HCT116 (cell line): Measurements from ENCODE around the gene NEU4. TPM values are rescaled to one million over a fixed set of nuclear protein-coding genes. Genes with fewer than 3 reads are reported as not detected.
A peak's percentile ranks its signal among the peaks of the same experiment; 100 is the strongest.

Experiments used
- ATAC-seq: fragments of 200-7000 bp; cut with Tn5 transposase; 2 replicates; pipeline ENCODE4 v1.9.1; 2020; ENCODE audit warnings: mild to moderate bottlenecking, moderate library complexity
- BruUV-seq: library from RNA; stranded (reverse); fragments of 400-500 nt; replicated peaks from 2 replicates; lab custom pipeline; 2021; lab: Mats Ljungman, UMichigan
- CTCF ChIA-PET: fragments of 300-600 bp; sonication (Branson Sonifier 250); formaldehyde crosslinking; loops from one replicate; lab custom pipeline; 2021; ENCODE audit warnings: antibody characterized with exemption; lab: Charles Lee
- POLR2A ChIA-PET: fragments of 300-600, 350-600 bp; sonication (Branson Sonifier 250); formaldehyde crosslinking; loops from one replicate; lab custom pipeline; 2021; ENCODE audit warnings: antibody characterized with exemption; lab: Charles Lee
- RAD21 ChIA-PET, 2 experiments: fragments of 300-600 bp; sonication (Branson Sonifier 250); formaldehyde crosslinking; loops; one replicate each; lab custom pipeline; 2023; ENCODE audit warnings: low total read pairs in 2 of 2; ENCODE audit not compliant: uncharacterized antibody in 2 of 2, unreplicated experiment in 2 of 2, low non-redundant PET in 1 of 2; lab: Charles Lee
- DNase-seq: peaks from one replicate; pipeline ENCODE4 v3.0.0-alpha.2; 2010; ENCODE audit warnings: low read depth, low spot score
- H2AFZ ChIP-seq: fragments of 200-600 bp; shearing (Covaris generic), sonication (generic); 2 replicates; pipeline ENCODE4 v1.6.1; 2017; ENCODE audit warnings: low read depth, mixed run types, mixed read lengths, antibody characterized with exemption, low read length; ENCODE audit not compliant: poor library complexity, severe bottlenecking
- H3K27ac ChIP-seq: 2 replicates; pipeline ENCODE4 v1.5.1; 2012; ENCODE audit warnings: low read depth, low read length
- H3K27me3 ChIP-seq: fragments of 200-600 bp; sonication (generic); 2 replicates; pipeline ENCODE4 v1.6.1; 2016; ENCODE audit warnings: mixed run types, low read length, mixed read lengths; ENCODE audit not compliant: insufficient read depth
- H3K36me3 ChIP-seq, 2 experiments: fragments of 200-500 bp in 1 of 2; fragments of 200-600 bp in 1 of 2; sonication (Bioruptor generic) in 1 of 2; sonication (generic) in 1 of 2; 2 replicates each; pipeline versions ENCODE4 v1.5.1 to v1.6.1; 2014 to 2016; ENCODE audit warnings: low read length in 2 of 2, inconsistent platforms in 1 of 2, mixed read lengths in 1 of 2, mixed run types in 1 of 2; ENCODE audit not compliant: insufficient read depth in 2 of 2, control insufficient read depth in 1 of 2
- H3K4me1 ChIP-seq, 2 experiments: fragments of 200-600 bp in 1 of 2; sonication (generic) in 1 of 2; 2 replicates each; pipeline versions ENCODE4 v1.5.1 to v1.6.1; 2012 to 2017; ENCODE audit warnings: low read length in 2 of 2, inconsistent platforms in 1 of 2, mild to moderate bottlenecking in 1 of 2, mixed read lengths in 1 of 2, mixed run types in 1 of 2, moderate library complexity in 1 of 2; ENCODE audit not compliant: insufficient read depth in 2 of 2, control insufficient read depth in 1 of 2
- H3K4me2 ChIP-seq: fragments of 200-600 bp; sonication (generic); 2 replicates; pipeline ENCODE4 v1.6.1; 2017; ENCODE audit warnings: mixed run types, low read length, mixed read lengths
- H3K4me3 ChIP-seq, 2 experiments: fragments of 200-600 bp in 1 of 2; sonication (generic) in 1 of 2; replicated peaks in 1 of 2; 2 replicates each; pipeline ENCODE4 v1.5.1; 2011 to 2016; ENCODE audit warnings: low read length in 2 of 2, control low read depth in 1 of 2, low read depth in 1 of 2, mild to moderate bottlenecking in 1 of 2, mixed read lengths in 1 of 2, mixed run types in 1 of 2
- H3K79me2 ChIP-seq: fragments of 200-600 bp; sonication (generic); 2 replicates; pipeline ENCODE4 v1.6.1; 2017; ENCODE audit warnings: mild to moderate bottlenecking, mixed run types, low read length, moderate library complexity, mixed read lengths; ENCODE audit not compliant: insufficient read depth
- H3K9ac ChIP-seq: fragments of 200-600 bp; sonication (generic); 2 replicates; pipeline ENCODE4 v1.6.1; 2016; ENCODE audit warnings: low read length, mixed read lengths
- H3K9me2 ChIP-seq: fragments of 200-600 bp; sonication (generic), shearing (Covaris generic); 2 replicates; pipeline ENCODE4 v1.6.1; 2017; ENCODE audit warnings: mixed run types, mild to moderate bottlenecking, moderate library complexity; ENCODE audit not compliant: insufficient read depth
- H3K9me3 ChIP-seq, 2 experiments: fragments of 200-500 bp in 1 of 2; fragments of 200-600 bp in 1 of 2; sonication (Bioruptor generic) in 1 of 2; sonication (generic) in 1 of 2; 2 replicates each; pipeline ENCODE4 v1.6.1; 2014 to 2017; ENCODE audit warnings: low read length in 2 of 2, mixed read lengths in 2 of 2, inconsistent platforms in 1 of 2, low read depth in 1 of 2, mild to moderate bottlenecking in 1 of 2, mixed run types in 1 of 2, moderate library complexity in 1 of 2; ENCODE audit not compliant: control insufficient read depth in 1 of 2, insufficient read depth in 1 of 2
- H4K20me1 ChIP-seq: fragments of 200-600 bp; sonication (generic), shearing (Covaris generic); 2 replicates; pipeline ENCODE4 v1.6.1; 2017; ENCODE audit warnings: mixed run types, mild to moderate bottlenecking, moderate library complexity; ENCODE audit not compliant: insufficient read depth
- CBX3 ChIP-seq: IDR thresholded peaks from 2 replicates; pipeline ENCODE4 v1.6.1; 2012; ENCODE audit warnings: low read depth
- CEBPB ChIP-seq: IDR thresholded peaks from 2 replicates; pipeline ENCODE4 v1.6.1; 2012; ENCODE audit warnings: low read depth
- CTCF ChIP-seq, 3 experiments: fragments of 200-600 bp in 1 of 3; sonication (generic) in 1 of 3; IDR thresholded peaks in 2 of 3; conservative IDR thresholded peaks in 1 of 3; 2 replicates each; pipeline ENCODE4 v1.5.1; 2012 to 2017; ENCODE audit warnings: low read depth in 2 of 3, low read length in 2 of 3, antibody characterized with exemption in 1 of 3, borderline replicate concordance in 1 of 3, control low read depth in 1 of 3, mild to moderate bottlenecking in 1 of 3, mixed read lengths in 1 of 3, mixed run types in 1 of 3, moderate library complexity in 1 of 3; ENCODE audit not compliant: insufficient read depth in 1 of 3
- ELF1 ChIP-seq: IDR thresholded peaks from 2 replicates; pipeline ENCODE4 v1.6.1; 2012; ENCODE audit warnings: low read depth, borderline replicate concordance
- EZH2 ChIP-seq: fragments of 200-600 bp; sonication (generic); IDR thresholded peaks from 2 replicates; pipeline ENCODE4 v1.6.1; 2017; ENCODE audit warnings: antibody characterized with exemption, mixed run types
- FOSL1 ChIP-seq: IDR thresholded peaks from 2 replicates; pipeline ENCODE4 v1.6.1; 2012; ENCODE audit warnings: low read depth
- MAX ChIP-seq: IDR thresholded peaks from 2 replicates; pipeline ENCODE4 v1.6.1; 2012
- POLR2A ChIP-seq: IDR thresholded peaks from 2 replicates; pipeline ENCODE4 v1.7.0; 2011; ENCODE audit warnings: borderline replicate concordance; ENCODE audit not compliant: insufficient read depth, insufficient read length; ENCODE audit errors: extremely low read depth
- POLR2AphosphoS5 ChIP-seq: IDR thresholded peaks from 2 replicates; pipeline ENCODE4 v1.6.1; 2011; ENCODE audit warnings: mild to moderate bottlenecking, low read depth, low read length, moderate library complexity
- RAD21 ChIP-seq: IDR thresholded peaks from 2 replicates; pipeline ENCODE4 v1.6.1; 2012; ENCODE audit warnings: low read depth, mild to moderate bottlenecking
- REST ChIP-seq: IDR thresholded peaks from 2 replicates; pipeline ENCODE4 v1.6.1; 2012; ENCODE audit warnings: low read depth
- SP1 ChIP-seq: IDR thresholded peaks from 2 replicates; pipeline ENCODE4 v1.6.1; 2012; ENCODE audit warnings: low read depth
- TCF7L2 ChIP-seq: IDR thresholded peaks from 2 replicates; pipeline ENCODE4 v1.7.0; 2011; ENCODE audit warnings: borderline replicate concordance, inconsistent platforms; ENCODE audit not compliant: insufficient read depth, insufficient read length; ENCODE audit errors: extremely low read depth
- YY1 ChIP-seq: IDR thresholded peaks from 2 replicates; pipeline ENCODE4 v1.6.1; 2011; ENCODE audit warnings: low read length, low read depth, moderate library complexity, mild to moderate bottlenecking; ENCODE audit not compliant: insufficient replicate concordance; ENCODE audit errors: extremely low read depth
- ZBTB33 ChIP-seq: IDR thresholded peaks from 2 replicates; pipeline ENCODE4 v1.6.1; 2011; ENCODE audit warnings: mild to moderate bottlenecking, low read length, moderate library complexity; ENCODE audit not compliant: insufficient replicate concordance; ENCODE audit errors: extremely low read depth
- ZFX ChIP-seq: fragments of 450-650 bp; IDR thresholded peaks from 2 replicates; pipeline ENCODE4 v1.6.1; 2017
- ZNF274 ChIP-seq: fragments of 200-500 bp; sonication (Bioruptor generic); IDR thresholded peaks from 2 replicates; pipeline ENCODE4 v1.6.1; 2014; ENCODE audit warnings: mild to moderate bottlenecking, low read depth, low read length, inconsistent platforms
- intact Hi-C: fragments of 100-400 bp; cut with micrococcal nuclease; formaldehyde crosslinking; loops from 2 replicates; pipeline ENCODE4 v1.10.0; 2022
- total RNA-seq: library from RNA; stranded (reverse); gene quantifications from one replicate; pipeline ENCODE4 v1.2.1, GENCODE V29; 2021; ENCODE audit not compliant: unreplicated experiment

Gene NEU4
- total RNA-seq, 1 experiment from 2014 or later, result 0.34 TPM

- H3K9ac ChIP-seq, result no peak overlapping the region
- peak overlapping the region; percentile 14; the same call in 1 of the 2 replicates for H3K27ac ChIP-seq
- H3K36me3 ChIP-seq, result no peaks in the 10 kb centered on the region
- no peak overlapping the region for H3K4me3 ChIP-seq
- H4K20me1 ChIP-seq, result no peaks in the 10 kb centered on the region
- no TSS peak for BruUV-seq
- no peak for DNase-seq
- intact Hi-C loops, result no loop called here
- TF ChIP-seq ZNF274 (no peak), CBX3 (no peak), ZFX (no peak), SP1 (no peak), POLR2AphosphoS5 (no peak), TCF7L2 (no peak), EZH2 (no peak), CTCF (IDR thresholded peaks at IDR 0.05 in 2 of 3, conservative IDR thresholded peaks at IDR 0.05 in 1 of 3; ENCODE audit: borderline replicate concordance in 1 of 3, insufficient read depth in 1 of 3, low read depth in 2 of 3, low read length in 2 of 3) (no peak), REST (no peak), POLR2A (no peak), ELF1 (no peak), MAX (no peak), ZBTB33 (no peak), FOSL1 (no peak), RAD21 (no peak), YY1 (no peak), CEBPB (no peak)
- no peak for ATAC-seq
- ChIA-PET CTCF (no interaction called here), RAD21 (no interaction called here), POLR2A (no interaction called here)
- no peaks in the 10 kb centered on the region for H3K79me2 ChIP-seq
- H3K27me3 ChIP-seq, result no peaks in the 10 kb centered on the region
- H3K9me3 ChIP-seq, result no peaks in the 10 kb centered on the region
- peaks cover 16 to 31% of the 10 kb centered on the region in 2 experiments for H3K4me1 ChIP-seq
- H3K9me2 ChIP-seq, result no peaks in the 10 kb centered on the region
- H3K4me2 ChIP-seq, result peak overlapping the region; percentile 73; the same call in 1 of the 2 replicates
- H2AFZ ChIP-seq, result no peak overlapping the region
Measured at GRCh38 chr2:241773511-241774418, 35.2 kb upstream of the NEU4 start.
